Neural cell (in vitro differentiated cells): Measurements from ENCODE around the gene SELENOO.

Experiments used
- CTCF ChIP-seq: fragments of 450-650 bp; IDR thresholded peaks from 2 replicates; pipeline ENCODE4 v1.5.1; 2014; ENCODE audit warnings: antibody characterized with exemption, mild to moderate bottlenecking, moderate library complexity; ENCODE audit not compliant: poor library complexity, severe bottlenecking
- EP300 ChIP-seq: fragments of 450-650 bp; conservative IDR thresholded peaks from 2 replicates; pipeline ENCODE4 v1.6.1; 2014; ENCODE audit warnings: antibody characterized with exemption, mild to moderate bottlenecking, moderate library complexity; ENCODE audit not compliant: poor library complexity, severe bottlenecking
- EZH2 ChIP-seq: fragments of 200-600, 300-800 bp; shearing (Covaris generic), sonication (generic); IDR thresholded peaks from 2 replicates; pipeline ENCODE4 v1.6.1; 2014; ENCODE audit warnings: antibody characterized with exemption, low read length, borderline replicate concordance, mild to moderate bottlenecking; ENCODE audit not compliant: insufficient read depth, poor library complexity, severe bottlenecking
- POLR2AphosphoS5 ChIP-seq: IDR thresholded peaks from 2 replicates; pipeline ENCODE4 v1.6.1; 2012
- RAD21 ChIP-seq: fragments of 450-650 bp; conservative IDR thresholded peaks from 2 replicates; pipeline ENCODE4 v1.6.1; 2014; ENCODE audit warnings: antibody characterized with exemption, mild to moderate bottlenecking, moderate library complexity
- SMC3 ChIP-seq: fragments of 450-650 bp; conservative IDR thresholded peaks from 2 replicates; pipeline ENCODE4 v1.6.1; 2014; ENCODE audit warnings: antibody characterized with exemption, mild to moderate bottlenecking, moderate library complexity; ENCODE audit not compliant: poor library complexity
- TAF1 ChIP-seq: IDR thresholded peaks from 2 replicates; pipeline ENCODE4 v1.6.1; 2012; ENCODE audit warnings: low read depth
- TF ChIP-seq, protein P1 (sequence below): IDR thresholded peaks from 2 replicates; pipeline ENCODE4 v1.6.1; 2012; ENCODE audit warnings: borderline replicate concordance

DNA sequence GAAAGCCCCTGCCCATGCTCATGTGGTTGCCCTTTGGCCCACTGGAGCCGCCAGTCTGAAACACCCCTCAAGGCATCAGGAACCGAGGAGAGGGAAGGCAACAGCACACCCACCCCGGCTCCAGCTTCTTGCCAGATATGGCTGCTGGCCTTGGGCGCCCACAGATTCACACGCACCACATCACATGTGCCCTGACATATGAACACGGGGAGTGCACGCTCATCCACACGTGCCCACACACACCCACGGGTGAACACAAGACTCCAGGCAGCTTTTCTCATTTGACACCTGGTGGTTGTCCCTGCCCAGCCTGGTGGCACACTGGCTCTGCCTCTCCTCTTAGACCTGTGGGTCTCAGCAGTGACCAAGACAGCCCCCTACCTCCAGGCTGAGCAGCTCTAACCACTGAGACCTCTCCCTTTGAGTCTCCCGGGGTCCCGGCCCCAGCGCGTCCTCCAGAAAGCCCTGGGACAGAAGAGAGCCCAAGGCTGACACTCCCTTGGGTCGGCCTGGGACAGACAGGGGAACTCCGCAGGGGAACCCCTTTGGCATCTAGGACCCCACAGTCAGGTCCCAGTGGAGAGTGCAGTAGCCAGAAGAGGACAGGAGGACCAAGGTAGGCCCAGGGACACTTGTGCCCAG lies 63.4 kb downstream of the SELENOO start:
- no peak for TF ChIP-seq CTCF
- TF ChIP-seq EZH2 = no peak
- TF ChIP-seq TAF1 = no peak
- no peak for TF ChIP-seq RAD21
- no peak for TF ChIP-seq POLR2AphosphoS5
- TF ChIP-seq, protein P1, sequence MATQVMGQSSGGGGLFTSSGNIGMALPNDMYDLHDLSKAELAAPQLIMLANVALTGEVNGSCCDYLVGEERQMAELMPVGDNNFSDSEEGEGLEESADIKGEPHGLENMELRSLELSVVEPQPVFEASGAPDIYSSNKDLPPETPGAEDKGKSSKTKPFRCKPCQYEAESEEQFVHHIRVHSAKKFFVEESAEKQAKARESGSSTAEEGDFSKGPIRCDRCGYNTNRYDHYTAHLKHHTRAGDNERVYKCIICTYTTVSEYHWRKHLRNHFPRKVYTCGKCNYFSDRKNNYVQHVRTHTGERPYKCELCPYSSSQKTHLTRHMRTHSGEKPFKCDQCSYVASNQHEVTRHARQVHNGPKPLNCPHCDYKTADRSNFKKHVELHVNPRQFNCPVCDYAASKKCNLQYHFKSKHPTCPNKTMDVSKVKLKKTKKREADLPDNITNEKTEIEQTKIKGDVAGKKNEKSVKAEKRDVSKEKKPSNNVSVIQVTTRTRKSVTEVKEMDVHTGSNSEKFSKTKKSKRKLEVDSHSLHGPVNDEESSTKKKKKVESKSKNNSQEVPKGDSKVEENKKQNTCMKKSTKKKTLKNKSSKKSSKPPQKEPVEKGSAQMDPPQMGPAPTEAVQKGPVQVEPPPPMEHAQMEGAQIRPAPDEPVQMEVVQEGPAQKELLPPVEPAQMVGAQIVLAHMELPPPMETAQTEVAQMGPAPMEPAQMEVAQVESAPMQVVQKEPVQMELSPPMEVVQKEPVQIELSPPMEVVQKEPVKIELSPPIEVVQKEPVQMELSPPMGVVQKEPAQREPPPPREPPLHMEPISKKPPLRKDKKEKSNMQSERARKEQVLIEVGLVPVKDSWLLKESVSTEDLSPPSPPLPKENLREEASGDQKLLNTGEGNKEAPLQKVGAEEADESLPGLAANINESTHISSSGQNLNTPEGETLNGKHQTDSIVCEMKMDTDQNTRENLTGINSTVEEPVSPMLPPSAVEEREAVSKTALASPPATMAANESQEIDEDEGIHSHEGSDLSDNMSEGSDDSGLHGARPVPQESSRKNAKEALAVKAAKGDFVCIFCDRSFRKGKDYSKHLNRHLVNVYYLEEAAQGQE = no peak
- TF ChIP-seq EP300 = no peak
- no peak for TF ChIP-seq SMC3
